ENCODE measurements around the gene GOLPH3L. TPM values are rescaled to one million over a fixed set of nuclear protein-coding genes. Genes with fewer than 3 reads are reported as not detected.

The GOLPH3L gene
- total and polyA plus RNA-seq, 2 of the 13 experiments (the other 11 are each of a cell fraction or from before 2014, with no cell fraction given) = 8.2 to 12.8 TPM

DNA sequence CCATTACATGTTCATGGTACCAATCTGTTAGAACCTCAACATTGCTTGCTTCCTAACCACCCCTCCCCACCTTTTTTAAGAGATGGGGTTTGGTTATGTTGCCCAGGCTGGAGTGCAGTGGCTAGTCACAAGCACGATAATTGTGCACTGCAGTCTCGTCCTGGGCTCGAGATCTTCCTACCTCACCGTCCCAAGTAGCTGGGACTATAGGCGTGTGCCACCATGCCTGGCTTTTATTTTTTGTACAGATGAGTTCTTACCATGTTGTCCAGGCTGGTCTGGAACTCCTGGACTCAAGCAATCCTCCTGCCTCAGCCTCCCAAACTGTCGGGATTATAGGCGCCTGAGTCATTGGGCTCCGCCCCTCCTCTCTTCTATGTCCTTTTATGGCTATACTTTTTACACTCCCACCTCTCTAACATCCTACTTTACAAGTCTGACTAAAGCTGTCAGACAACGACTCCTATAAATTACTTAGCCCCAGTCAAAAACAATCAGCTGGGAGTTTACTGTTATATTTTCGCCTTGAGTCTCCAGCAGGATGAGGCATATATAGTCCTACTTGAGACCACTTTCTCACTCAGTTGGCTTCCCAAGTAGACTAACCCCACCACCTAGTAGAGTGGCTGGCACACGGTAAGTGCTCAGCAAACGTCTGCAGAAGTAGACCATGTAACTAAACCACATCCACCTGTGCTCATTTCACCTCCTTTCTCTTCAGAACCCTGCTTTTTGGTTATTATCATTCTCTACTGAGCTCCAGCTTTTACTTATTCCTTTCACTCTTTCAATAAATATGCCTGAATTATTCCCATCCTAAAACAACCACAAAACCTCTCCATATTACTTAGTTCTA lies 81.4 kb downstream of the GOLPH3L start:
- Histone ChIP-seq H3K4me3 (replicated peaks in 1 of 3; ENCODE audit: insufficient read depth in 1 of 3, low read depth in 2 of 3, low read length in 3 of 3) (no peak overlapping the region), H3K9ac (ENCODE audit: insufficient read depth, low read depth, low read length) (no peak overlapping the region), H3K79me2 (ENCODE audit: insufficient read depth, low read length) (no peaks in the 10 kb centered on the region), H3K4me1 (ENCODE audit: insufficient read depth, low read length) (peaks cover 73% of the 10 kb centered on the region), H3K9me3 (ENCODE audit: low read length) (no peaks in the 10 kb centered on the region), H2AFZ (ENCODE audit: low read length) (no peak overlapping the region), H3K36me3 (replicated peaks in 1 of 2; ENCODE audit: control insufficient read depth in 1 of 2, insufficient read depth in 2 of 2, low read length in 2 of 2) (peaks cover 2 to 9% of the 10 kb centered on the region in 2 experiments), H3K27me3 (ENCODE audit: control insufficient read depth in 1 of 2, insufficient read depth in 2 of 2, low read length in 2 of 2) (no peaks in the 10 kb centered on the region), H3K27ac (ENCODE audit: extremely low read length, insufficient read depth, low read length) (peak overlapping the region; percentile 44), H3K4me2 (ENCODE audit: low read depth, low read length) (no peak overlapping the region), H4K20me1 (ENCODE audit: insufficient read depth, low read length) (no peaks in the 10 kb centered on the region)
- in situ Hi-C loops (cut with HindIII; ENCODE audit: extremely low pct_ligation_motif_present, low pct_unique_long_range_greater_than_20kb) (no loop called here), intact Hi-C loops (cut with micrococcal nuclease; ENCODE audit: unreplicated experiment) (no loop called here)
- no TSS peak for BruUV-seq (replicated peaks)
- TF ChIP-seq PHF20 (CRISPR knock-in tag; IDR thresholded peaks at IDR 0.05) (no peak), TEAD3 (CRISPR knock-in tag; optimal IDR thresholded peaks at IDR 0.05; ENCODE audit: borderline replicate concordance) (no peak)
- ChIA-PET POLR2A (interaction anchor here (0.7 to 2.1 kb wide), 6 partner anchors 13 to 331 kb away, joined by 3 to 12 read pairs (median 4); partner anchors contain the start of genes ENSA and MCL1), CTCF (ENCODE audit: low intra/inter-chr PET ratio, low total read pairs) (no interaction called here)
- DNase-seq (ENCODE audit: low spot score) (no peak), ATAC-seq (no peak), FAIRE-seq (no peak)
- WGBS (ENCODE audit: low lambda C conversion rate) = 96% methylated on average over 12 of the region's 12 CpGs

DNA sequence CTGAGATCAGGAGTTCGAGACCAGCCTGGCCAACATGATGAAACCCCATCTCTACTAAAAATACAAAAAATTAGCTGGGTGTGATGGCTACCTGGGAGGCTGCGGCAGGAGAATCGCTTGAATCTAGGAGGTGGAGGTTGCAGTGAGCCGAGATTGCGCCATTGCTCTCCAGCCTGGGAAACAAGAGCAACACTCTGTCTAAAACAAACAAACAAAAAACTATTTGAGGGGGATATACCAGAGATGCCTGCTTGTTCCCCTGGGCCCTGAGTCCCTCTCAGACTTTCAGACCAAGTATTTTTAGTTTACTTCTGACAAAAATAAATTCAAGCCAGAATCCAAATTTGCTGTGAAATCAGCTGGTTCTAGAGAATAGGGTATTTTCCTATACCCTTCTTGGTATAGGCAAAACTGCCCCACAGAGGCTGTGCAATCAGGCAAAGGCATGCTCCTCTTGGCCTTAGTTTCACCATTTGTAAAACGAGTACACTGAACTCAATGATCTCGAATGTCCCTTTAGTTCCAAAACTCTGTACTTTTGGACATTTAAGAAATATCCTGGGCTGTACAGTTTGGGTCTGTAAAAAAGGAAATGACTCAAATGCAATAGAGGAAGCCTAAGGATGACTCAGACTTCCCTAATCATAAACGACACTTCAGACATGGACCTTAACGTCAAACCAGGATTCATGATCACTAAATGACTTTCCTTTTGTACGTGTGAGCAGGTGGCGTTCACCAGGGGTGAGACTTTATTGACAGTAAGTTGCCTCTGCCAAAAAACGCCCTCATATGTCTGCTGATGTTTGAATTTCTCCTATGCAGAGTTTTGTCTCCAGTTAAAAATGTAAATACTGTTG lies 83.7 kb downstream of the GOLPH3L start:
- Histone ChIP-seq H4K20me1 (ENCODE audit: insufficient read depth, low read length) (no peaks in the 10 kb centered on the region), H2AFZ (ENCODE audit: low read length) (no peak overlapping the region), H3K4me2 (ENCODE audit: low read depth, low read length) (peak overlapping the region; percentile 48), H3K4me1 (ENCODE audit: insufficient read depth, low read length) (peaks cover 58% of the 10 kb centered on the region), H3K9me3 (ENCODE audit: low read length) (no peaks in the 10 kb centered on the region), H3K36me3 (replicated peaks in 1 of 2; ENCODE audit: control insufficient read depth in 1 of 2, insufficient read depth in 2 of 2, low read length in 2 of 2) (peaks cover 0 to 8% of the 10 kb centered on the region in 2 experiments; a peak in 2 of 5 replicates), H3K27ac (ENCODE audit: extremely low read length, insufficient read depth, low read length) (peak overlapping the region; percentile 95), H3K4me3 (replicated peaks in 1 of 3; ENCODE audit: insufficient read depth in 1 of 3, low read depth in 2 of 3, low read length in 3 of 3) (peak overlapping the region in 1 of 3 experiments; percentile 24; a peak in 1 of 6 replicates), H3K27me3 (ENCODE audit: control insufficient read depth in 1 of 2, insufficient read depth in 2 of 2, low read length in 2 of 2) (no peaks in the 10 kb centered on the region), H3K79me2 (ENCODE audit: insufficient read depth, low read length) (peaks cover 3% of the 10 kb centered on the region), H3K9ac (ENCODE audit: insufficient read depth, low read depth, low read length) (peak overlapping the region; percentile 70)
- ATAC-seq (peak; percentile 16), DNase-seq (ENCODE audit: low spot score) (peak; percentile 79), FAIRE-seq (peak; percentile 84)
- in situ Hi-C loops (cut with HindIII; ENCODE audit: extremely low pct_ligation_motif_present, low pct_unique_long_range_greater_than_20kb) (no loop called here), intact Hi-C loops (cut with micrococcal nuclease; ENCODE audit: unreplicated experiment) (loop anchor here (5.0 kb wide), 1 partner anchor 36 kb away; the partner anchor contains the start of gene MCL1)
- 23% methylated on average over 12 of the region's 12 CpGs for WGBS (ENCODE audit: low lambda C conversion rate)
- POLR2A ChIA-PET = interaction anchor here (0.8 to 2.9 kb wide), 7 partner anchors 8 to 53 kb away, joined by 3 to 38 read pairs (median 6); partner anchors contain the start of genes ENSA and MCL1
- CTCF ChIA-PET (ENCODE audit: low intra/inter-chr PET ratio, low total read pairs) = no interaction called here
- BruUV-seq (replicated peaks) = no TSS peak
- no peak for TF ChIP-seq HDAC6 (IDR thresholded peaks at IDR 0.05; ENCODE audit: low read depth, low read length)
- TF ChIP-seq SAP130 (CRISPR knock-in tag; IDR thresholded peaks at IDR 0.05; ENCODE audit: low read depth) = peak; percentile 85
- TF ChIP-seq CCDC6 (CRISPR knock-in tag; IDR thresholded peaks at IDR 0.05) = no peak
- no peak for TF ChIP-seq ZNF33B (CRISPR knock-in tag; IDR thresholded peaks at IDR 0.05)
- TF ChIP-seq MED1 (CRISPR knock-in tag; IDR thresholded peaks at IDR 0.05) = peak; percentile 77
- TF ChIP-seq, protein P1, sequence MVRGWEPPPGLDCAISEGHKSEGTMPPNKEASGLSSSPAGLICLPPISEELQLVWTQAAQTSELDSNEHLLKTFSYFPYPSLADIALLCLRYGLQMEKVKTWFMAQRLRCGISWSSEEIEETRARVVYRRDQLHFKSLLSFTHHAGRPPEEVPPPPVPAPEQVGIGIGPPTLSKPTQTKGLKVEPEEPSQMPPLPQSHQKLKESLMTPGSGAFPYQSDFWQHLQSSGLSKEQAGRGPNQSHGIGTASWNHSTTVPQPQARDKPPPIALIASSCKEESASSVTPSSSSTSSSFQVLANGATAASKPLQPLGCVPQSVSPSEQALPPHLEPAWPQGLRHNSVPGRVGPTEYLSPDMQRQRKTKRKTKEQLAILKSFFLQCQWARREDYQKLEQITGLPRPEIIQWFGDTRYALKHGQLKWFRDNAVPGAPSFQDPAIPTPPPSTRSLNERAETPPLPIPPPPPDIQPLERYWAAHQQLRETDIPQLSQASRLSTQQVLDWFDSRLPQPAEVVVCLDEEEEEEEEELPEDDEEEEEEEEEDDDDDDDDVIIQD (CRISPR knock-in tag; IDR thresholded peaks at IDR 0.05; ENCODE audit: low read depth) = 0 out of 2 replicates have a peak, but pooled peaks have one; percentile 20
- TF ChIP-seq KAT7 (CRISPR knock-in tag; IDR thresholded peaks at IDR 0.05; ENCODE audit: borderline replicate concordance) = no peak
- TF ChIP-seq, protein P2, sequence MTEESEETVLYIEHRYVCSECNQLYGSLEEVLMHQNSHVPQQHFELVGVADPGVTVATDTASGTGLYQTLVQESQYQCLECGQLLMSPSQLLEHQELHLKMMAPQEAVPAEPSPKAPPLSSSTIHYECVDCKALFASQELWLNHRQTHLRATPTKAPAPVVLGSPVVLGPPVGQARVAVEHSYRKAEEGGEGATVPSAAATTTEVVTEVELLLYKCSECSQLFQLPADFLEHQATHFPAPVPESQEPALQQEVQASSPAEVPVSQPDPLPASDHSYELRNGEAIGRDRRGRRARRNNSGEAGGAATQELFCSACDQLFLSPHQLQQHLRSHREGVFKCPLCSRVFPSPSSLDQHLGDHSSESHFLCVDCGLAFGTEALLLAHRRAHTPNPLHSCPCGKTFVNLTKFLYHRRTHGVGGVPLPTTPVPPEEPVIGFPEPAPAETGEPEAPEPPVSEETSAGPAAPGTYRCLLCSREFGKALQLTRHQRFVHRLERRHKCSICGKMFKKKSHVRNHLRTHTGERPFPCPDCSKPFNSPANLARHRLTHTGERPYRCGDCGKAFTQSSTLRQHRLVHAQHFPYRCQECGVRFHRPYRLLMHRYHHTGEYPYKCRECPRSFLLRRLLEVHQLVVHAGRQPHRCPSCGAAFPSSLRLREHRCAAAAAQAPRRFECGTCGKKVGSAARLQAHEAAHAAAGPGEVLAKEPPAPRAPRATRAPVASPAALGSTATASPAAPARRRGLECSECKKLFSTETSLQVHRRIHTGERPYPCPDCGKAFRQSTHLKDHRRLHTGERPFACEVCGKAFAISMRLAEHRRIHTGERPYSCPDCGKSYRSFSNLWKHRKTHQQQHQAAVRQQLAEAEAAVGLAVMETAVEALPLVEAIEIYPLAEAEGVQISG (CRISPR knock-in tag; IDR thresholded peaks at IDR 0.05) = no peak
- TF ChIP-seq RXRB (CRISPR knock-in tag; IDR thresholded peaks at IDR 0.05; ENCODE audit: borderline replicate concordance) = no peak
